GM12878 (cell line): ENCODE results near the gene PLA2G15. TPM values are rescaled to one million over a fixed set of nuclear protein-coding genes. Genes with fewer than 3 reads are reported as not detected.
A peak's percentile ranks its signal among the peaks of the same experiment; 100 is the strongest.

Experiments used
- ATF7 ChIP-seq: fragments of 450-650 bp; IDR thresholded peaks from 2 replicates; pipeline ENCODE4 v1.6.1; 2016; ENCODE audit warnings: low read depth, mild to moderate bottlenecking
- BACH1 ChIP-seq: fragments of 450-650 bp; IDR thresholded peaks from 2 replicates; pipeline ENCODE4 v1.6.1; 2017; ENCODE audit warnings: mild to moderate bottlenecking, borderline replicate concordance
- CHD1 ChIP-seq: IDR thresholded peaks from 2 replicates; pipeline ENCODE4 v1.6.1; 2012; ENCODE audit warnings: low read depth, low read length, improper control_type of control experiment
- DPF2 ChIP-seq: fragments of 450-650 bp; IDR thresholded peaks from 2 replicates; pipeline ENCODE4 v1.6.1; 2017; ENCODE audit warnings: mild to moderate bottlenecking
- EED ChIP-seq: sonication (generic); IDR thresholded peaks from 2 replicates; pipeline ENCODE4 v1.6.1; 2016; ENCODE audit warnings: antibody characterized with exemption, low read depth
- HDAC6 ChIP-seq: fragments of 200-600 bp; sonication (generic); IDR thresholded peaks from one replicate; pipeline ENCODE4 v1.8.0; 2017; ENCODE audit warnings: antibody characterized with exemption; ENCODE audit not compliant: unreplicated experiment
- IKZF1 ChIP-seq: fragments of 450-650 bp; conservative IDR thresholded peaks from 2 replicates; pipeline ENCODE4 v1.6.1; 2017; ENCODE audit warnings: antibody characterized with exemption, mild to moderate bottlenecking
- IKZF2 ChIP-seq, 2 experiments: fragments of 450-650 bp; IDR thresholded peaks; 2 replicates each; pipeline ENCODE4 v1.6.1; 2017; ENCODE audit warnings: mild to moderate bottlenecking in 2 of 2, moderate library complexity in 2 of 2
- JUNB ChIP-seq: IDR thresholded peaks from 2 replicates; pipeline ENCODE4 v1.6.1; 2016; ENCODE audit warnings: antibody characterized with exemption, mild to moderate bottlenecking
- JUND ChIP-seq: IDR thresholded peaks from 2 replicates; pipeline ENCODE4 v1.6.1; 2012; ENCODE audit warnings: low read depth, mild to moderate bottlenecking, low read length, improper control_type of control experiment, moderate library complexity
- PML ChIP-seq: IDR thresholded peaks from 2 replicates; pipeline ENCODE4 v1.6.1; 2012; ENCODE audit warnings: low read length, inconsistent platforms
- POLR2A ChIP-seq: IDR thresholded peaks from 2 replicates; pipeline ENCODE4 v1.6.1; 2011; ENCODE audit warnings: low read depth, mild to moderate bottlenecking, low read length
- RELB ChIP-seq: fragments of 450-650 bp; IDR thresholded peaks from 2 replicates; pipeline ENCODE4 v1.6.1; 2017; ENCODE audit warnings: low read depth, mild to moderate bottlenecking, moderate library complexity
- SMARCA5 ChIP-seq: fragments of 450-650 bp; IDR thresholded peaks from 2 replicates; pipeline ENCODE4 v1.6.1; 2017; ENCODE audit warnings: mild to moderate bottlenecking
- SREBF2 ChIP-seq: IDR thresholded peaks from 2 replicates; pipeline ENCODE4 v1.6.1; 2012; ENCODE audit warnings: mild to moderate bottlenecking, low read length
- TCF12 ChIP-seq: IDR thresholded peaks from 2 replicates; pipeline ENCODE4 v1.6.1; 2011; ENCODE audit warnings: low read depth, mild to moderate bottlenecking, low read length
- polyA plus RNA-seq, 11 experiments: library from polyadenylated mRNA; depleted of rRNA in 4 of 11; unstranded in 6 of 11; stranded (reverse) in 5 of 11; fragments of >200 nt; fragmentation: Nextera tagmentation in 4 of 11; fragmentation: Illumina TruSeq in 1 of 11; extraction: Ambion mirVana in 4 of 11; extraction: Trizol in 1 of 11; gene quantifications; 1 replicate in 1 of 11; 2 replicates in 10 of 11; pipeline versions ENCODE4 v1.2.1 to v1.2.3, GENCODE V29; 2011 to 2016; ENCODE audit warnings: inconsistent platforms in 2 of 11, missing spikeins in 2 of 11, low read depth in 1 of 11
- total RNA-seq, 4 experiments: library from RNA; depleted of rRNA in 3 of 4; stranded (reverse); fragments of >200 nt in 3 of 4; fragmentation: Illumina TruSeq in 1 of 4; extraction: Trizol in 1 of 4; gene quantifications; 2 replicates each; pipeline versions ENCODE4 v1.2.1 to v1.2.3, GENCODE V29; 2013 to 2021
- TF ChIP-seq, protein P1 (sequence below): fragments of 450-650 bp; IDR thresholded peaks from 2 replicates; pipeline ENCODE4 v1.6.1; 2017; ENCODE audit warnings: mild to moderate bottlenecking, moderate library complexity
- TF ChIP-seq, protein P2 (sequence below): IDR thresholded peaks from 2 replicates; pipeline ENCODE4 v1.6.1; 2011; ENCODE audit warnings: mild to moderate bottlenecking, low read depth, low read length, moderate library complexity; ENCODE audit not compliant: insufficient replicate concordance
- TF ChIP-seq, protein P3 (sequence below): IDR thresholded peaks from 2 replicates; pipeline ENCODE4 v1.6.1; 2012; ENCODE audit warnings: low read length, inconsistent platforms

PLA2G15 gene
- total and polyA plus RNA-seq, 10 of the 15 experiments (the other 5 are each of a cell fraction or from before 2014, with no cell fraction given) = 0.31 to 9.4 (median 6.8) TPM

- TF ChIP-seq SREBF2 (no peak), IKZF1 (peak; percentile 80), RELB (peak; percentile 78), BACH1 (peak; percentile 44; the same call in 1 of the 2 replicates), EED (peak; percentile 80), HDAC6 (no peak), PML (peak; percentile 80), POLR2A (no peak), ATF7 (peak; percentile 66), CHD1 (peak; percentile 93; the same call in 1 of the 2 replicates), TCF12 (peak; percentile 86), IKZF2 (IDR thresholded peaks at IDR 0.05) (peak; percentile 93 to 96), DPF2 (no peak; the same call in 1 of the 2 replicates), SMARCA5 (no peak), JUNB (peak; percentile 34), JUND (no peak)
- TF ChIP-seq, protein P1, sequence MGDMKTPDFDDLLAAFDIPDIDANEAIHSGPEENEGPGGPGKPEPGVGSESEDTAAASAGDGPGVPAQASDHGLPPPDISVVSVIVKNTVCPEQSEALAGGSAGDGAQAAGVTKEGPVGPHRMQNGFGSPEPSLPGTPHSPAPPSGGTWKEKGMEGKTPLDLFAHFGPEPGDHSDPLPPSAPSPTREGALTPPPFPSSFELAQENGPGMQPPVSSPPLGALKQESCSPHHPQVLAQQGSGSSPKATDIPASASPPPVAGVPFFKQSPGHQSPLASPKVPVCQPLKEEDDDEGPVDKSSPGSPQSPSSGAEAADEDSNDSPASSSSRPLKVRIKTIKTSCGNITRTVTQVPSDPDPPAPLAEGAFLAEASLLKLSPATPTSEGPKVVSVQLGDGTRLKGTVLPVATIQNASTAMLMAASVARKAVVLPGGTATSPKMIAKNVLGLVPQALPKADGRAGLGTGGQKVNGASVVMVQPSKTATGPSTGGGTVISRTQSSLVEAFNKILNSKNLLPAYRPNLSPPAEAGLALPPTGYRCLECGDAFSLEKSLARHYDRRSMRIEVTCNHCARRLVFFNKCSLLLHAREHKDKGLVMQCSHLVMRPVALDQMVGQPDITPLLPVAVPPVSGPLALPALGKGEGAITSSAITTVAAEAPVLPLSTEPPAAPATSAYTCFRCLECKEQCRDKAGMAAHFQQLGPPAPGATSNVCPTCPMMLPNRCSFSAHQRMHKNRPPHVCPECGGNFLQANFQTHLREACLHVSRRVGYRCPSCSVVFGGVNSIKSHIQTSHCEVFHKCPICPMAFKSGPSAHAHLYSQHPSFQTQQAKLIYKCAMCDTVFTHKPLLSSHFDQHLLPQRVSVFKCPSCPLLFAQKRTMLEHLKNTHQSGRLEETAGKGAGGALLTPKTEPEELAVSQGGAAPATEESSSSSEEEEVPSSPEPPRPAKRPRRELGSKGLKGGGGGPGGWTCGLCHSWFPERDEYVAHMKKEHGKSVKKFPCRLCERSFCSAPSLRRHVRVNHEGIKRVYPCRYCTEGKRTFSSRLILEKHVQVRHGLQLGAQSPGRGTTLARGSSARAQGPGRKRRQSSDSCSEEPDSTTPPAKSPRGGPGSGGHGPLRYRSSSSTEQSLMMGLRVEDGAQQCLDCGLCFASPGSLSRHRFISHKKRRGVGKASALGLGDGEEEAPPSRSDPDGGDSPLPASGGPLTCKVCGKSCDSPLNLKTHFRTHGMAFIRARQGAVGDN = peak; percentile 77
- TF ChIP-seq, protein P2, sequence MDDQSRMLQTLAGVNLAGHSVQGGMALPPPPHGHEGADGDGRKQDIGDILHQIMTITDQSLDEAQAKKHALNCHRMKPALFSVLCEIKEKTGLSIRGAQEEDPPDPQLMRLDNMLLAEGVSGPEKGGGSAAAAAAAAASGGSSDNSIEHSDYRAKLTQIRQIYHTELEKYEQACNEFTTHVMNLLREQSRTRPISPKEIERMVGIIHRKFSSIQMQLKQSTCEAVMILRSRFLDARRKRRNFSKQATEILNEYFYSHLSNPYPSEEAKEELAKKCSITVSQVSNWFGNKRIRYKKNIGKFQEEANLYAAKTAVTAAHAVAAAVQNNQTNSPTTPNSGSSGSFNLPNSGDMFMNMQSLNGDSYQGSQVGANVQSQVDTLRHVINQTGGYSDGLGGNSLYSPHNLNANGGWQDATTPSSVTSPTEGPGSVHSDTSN = peak; percentile 47
- TF ChIP-seq, protein P3, sequence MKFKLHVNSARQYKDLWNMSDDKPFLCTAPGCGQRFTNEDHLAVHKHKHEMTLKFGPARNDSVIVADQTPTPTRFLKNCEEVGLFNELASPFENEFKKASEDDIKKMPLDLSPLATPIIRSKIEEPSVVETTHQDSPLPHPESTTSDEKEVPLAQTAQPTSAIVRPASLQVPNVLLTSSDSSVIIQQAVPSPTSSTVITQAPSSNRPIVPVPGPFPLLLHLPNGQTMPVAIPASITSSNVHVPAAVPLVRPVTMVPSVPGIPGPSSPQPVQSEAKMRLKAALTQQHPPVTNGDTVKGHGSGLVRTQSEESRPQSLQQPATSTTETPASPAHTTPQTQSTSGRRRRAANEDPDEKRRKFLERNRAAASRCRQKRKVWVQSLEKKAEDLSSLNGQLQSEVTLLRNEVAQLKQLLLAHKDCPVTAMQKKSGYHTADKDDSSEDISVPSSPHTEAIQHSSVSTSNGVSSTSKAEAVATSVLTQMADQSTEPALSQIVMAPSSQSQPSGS = peak; percentile 69
These were observed 30.5 kb downstream of the PLA2G15 start (continued) for GRCh38 chr16:68275611-68276191.
